SU-DHL-6 (cell line): ENCODE measurements around the gene OSBPL5.

Experiments
- EZH2phosphoT487 ChIP-seq: fragments of 200-600 bp; sonication (generic), shearing (Covaris generic); conservative IDR thresholded peaks from 2 replicates; pipeline ENCODE4 v1.6.1; 2018; ENCODE audit warnings: mild to moderate bottlenecking, antibody characterized with exemption, low read length, moderate library complexity, mixed read lengths
- TF ChIP-seq, protein P1 (sequence below): fragments of 200-600 bp; sonication (generic); IDR thresholded peaks from one replicate; pipeline ENCODE4 v1.5.1; 2017; ENCODE audit warnings: antibody characterized with exemption, mild to moderate bottlenecking, low read length, moderate library complexity; ENCODE audit not compliant: insufficient read depth, poor library complexity, severe bottlenecking

DNA sequence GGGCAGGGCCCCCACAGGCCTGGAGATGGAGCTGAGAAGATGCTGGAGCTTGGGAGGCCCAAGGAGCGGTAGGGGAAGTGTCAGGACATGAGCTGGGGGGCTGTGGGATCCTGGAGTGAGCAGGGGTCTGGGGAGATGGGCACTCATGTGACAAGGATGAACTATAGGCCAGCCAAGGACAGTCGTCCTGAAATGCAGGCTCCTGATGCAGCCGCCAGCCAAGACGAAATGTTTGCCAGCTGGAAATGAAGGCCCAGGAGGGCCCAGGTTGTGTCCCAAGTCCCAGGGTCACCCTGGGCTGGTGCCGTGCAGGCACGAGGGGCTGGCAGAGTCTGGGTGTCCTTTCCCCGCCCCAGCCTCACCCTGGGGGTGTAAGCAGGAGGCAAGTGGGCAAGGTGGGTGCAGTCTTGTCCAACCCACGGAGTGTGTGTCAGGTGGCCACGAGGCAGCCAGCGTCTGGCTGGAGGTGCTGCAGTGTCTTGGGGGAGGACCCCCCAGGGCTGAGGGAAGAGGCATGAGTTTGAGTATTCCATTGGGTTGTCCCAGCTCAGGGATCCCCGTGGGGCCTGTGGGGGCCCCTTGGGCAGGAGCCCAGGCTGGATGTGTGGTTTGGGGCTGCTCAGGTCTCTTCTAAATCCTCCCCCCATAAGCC lies 32.1 kb upstream of the OSBPL5 start:
- TF ChIP-seq, protein P1, sequence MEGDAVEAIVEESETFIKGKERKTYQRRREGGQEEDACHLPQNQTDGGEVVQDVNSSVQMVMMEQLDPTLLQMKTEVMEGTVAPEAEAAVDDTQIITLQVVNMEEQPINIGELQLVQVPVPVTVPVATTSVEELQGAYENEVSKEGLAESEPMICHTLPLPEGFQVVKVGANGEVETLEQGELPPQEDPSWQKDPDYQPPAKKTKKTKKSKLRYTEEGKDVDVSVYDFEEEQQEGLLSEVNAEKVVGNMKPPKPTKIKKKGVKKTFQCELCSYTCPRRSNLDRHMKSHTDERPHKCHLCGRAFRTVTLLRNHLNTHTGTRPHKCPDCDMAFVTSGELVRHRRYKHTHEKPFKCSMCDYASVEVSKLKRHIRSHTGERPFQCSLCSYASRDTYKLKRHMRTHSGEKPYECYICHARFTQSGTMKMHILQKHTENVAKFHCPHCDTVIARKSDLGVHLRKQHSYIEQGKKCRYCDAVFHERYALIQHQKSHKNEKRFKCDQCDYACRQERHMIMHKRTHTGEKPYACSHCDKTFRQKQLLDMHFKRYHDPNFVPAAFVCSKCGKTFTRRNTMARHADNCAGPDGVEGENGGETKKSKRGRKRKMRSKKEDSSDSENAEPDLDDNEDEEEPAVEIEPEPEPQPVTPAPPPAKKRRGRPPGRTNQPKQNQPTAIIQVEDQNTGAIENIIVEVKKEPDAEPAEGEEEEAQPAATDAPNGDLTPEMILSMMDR = no peak
- no peak for TF ChIP-seq EZH2phosphoT487
